Measurements from ENCODE around the gene DCAF6.

The DCAF6 gene

GRCh38 chr1:167981933-167982332 is 45.5 kb downstream of the DCAF6 start:
- DNase-seq (ENCODE audit: low read depth), result no peak
- no peak for TF ChIP-seq CTCF (IDR thresholded peaks at IDR 0.05; ENCODE audit: control insufficient read depth, insufficient read depth, low read depth, low read length, missing control alignments)
- H3K4me3 ChIP-seq (ENCODE audit: control insufficient read depth, low read depth, low read length), result no peak overlapping the region

GRCh38 chr1:167983797-167984420 is 47.4 kb downstream of the DCAF6 start:
- DNase-seq (ENCODE audit: low read depth), result no peak
- no peak overlapping the region for H3K4me3 ChIP-seq (ENCODE audit: control insufficient read depth, low read depth, low read length)
- no peak for TF ChIP-seq CTCF (IDR thresholded peaks at IDR 0.05; ENCODE audit: control insufficient read depth, insufficient read depth, low read depth, low read length, missing control alignments)

- TF ChIP-seq CTCF (IDR thresholded peaks at IDR 0.05; ENCODE audit: control insufficient read depth, insufficient read depth, low read depth, low read length, missing control alignments), result no peak
- no peak for DNase-seq (ENCODE audit: low read depth)
- H3K4me3 ChIP-seq (ENCODE audit: control insufficient read depth, low read depth, low read length), result no peak overlapping the region
Observed at GRCh38 chr1:167984886-167985489, 48.5 kb downstream of the DCAF6 start.

- no peak for DNase-seq (ENCODE audit: low read depth)
- TF ChIP-seq CTCF (IDR thresholded peaks at IDR 0.05; ENCODE audit: control insufficient read depth, insufficient read depth, low read depth, low read length, missing control alignments), result no peak
- H3K4me3 ChIP-seq (ENCODE audit: control insufficient read depth, low read depth, low read length), result no peak overlapping the region
Observed at GRCh38 chr1:167987174-167987573, 50.7 kb downstream of the DCAF6 start.

GRCh38 chr1:167991546-167991945 is 55.1 kb downstream of the DCAF6 start:
- no peak for TF ChIP-seq CTCF (IDR thresholded peaks at IDR 0.05; ENCODE audit: control insufficient read depth, insufficient read depth, low read depth, low read length, missing control alignments)
- no peak for DNase-seq (ENCODE audit: low read depth)
- no peak overlapping the region for H3K4me3 ChIP-seq (ENCODE audit: control insufficient read depth, low read depth, low read length)

- H3K4me3 ChIP-seq (ENCODE audit: control insufficient read depth, low read depth, low read length), result no peak overlapping the region
- no peak for DNase-seq (ENCODE audit: low read depth)
- TF ChIP-seq CTCF (IDR thresholded peaks at IDR 0.05; ENCODE audit: control insufficient read depth, insufficient read depth, low read depth, low read length, missing control alignments), result no peak
Observed at GRCh38 chr1:167993720-167994119, 57.2 kb downstream of the DCAF6 start.

Data from AG09309 (cell line).